ENCODE data around the gene ROBO1. TPM values are rescaled to one million over a fixed set of nuclear protein-coding genes. Genes with fewer than 3 reads are reported as not detected.
"Not testable (repeated sequence)": the region's sequence is repeated elsewhere in the genome, so short reads cannot be mapped to it uniquely, and the experiment has no call there.

Gene ROBO1
- total RNA-seq, 1 donor from 2014 or later = 43.7 TPM

- H3K27me3 Mint-ChIP-seq (ENCODE audit: low read depth) = no peaks in the 10 kb centered on the region
- no peaks in the 10 kb centered on the region for H3K36me3 Mint-ChIP-seq (ENCODE audit: low read depth)
- H3K4me1 Mint-ChIP-seq (ENCODE audit: low read depth) = no peaks in the 10 kb centered on the region
- H3K4me3 Mint-ChIP-seq (ENCODE audit: unreplicated experiment) = no peak overlapping the region
- H3K9me3 Mint-ChIP-seq (ENCODE audit: low read depth) = peaks cover 4% of the 10 kb centered on the region
- H3K27ac Mint-ChIP-seq (ENCODE audit: unreplicated experiment) = no peak overlapping the region
- DNase-seq (ENCODE audit: low spot score) = no peak
- no peak for TF ChIP-seq CTCF (IDR thresholded peaks at IDR 0.05)
These were observed 430.0 kb downstream of the ROBO1 start for GRCh38 chr3:79337798-79338197.

GRCh38 chr3:79329154-79329553 lies 438.6 kb downstream of the ROBO1 start:
- H3K36me3 Mint-ChIP-seq (ENCODE audit: low read depth) = no peaks in the 10 kb centered on the region
- no peak for TF ChIP-seq CTCF (IDR thresholded peaks at IDR 0.05)
- H3K4me3 Mint-ChIP-seq (ENCODE audit: unreplicated experiment) = no peak overlapping the region
- no peaks in the 10 kb centered on the region for H3K4me1 Mint-ChIP-seq (ENCODE audit: low read depth)
- no peak overlapping the region for H3K27ac Mint-ChIP-seq (ENCODE audit: unreplicated experiment)
- H3K27me3 Mint-ChIP-seq (ENCODE audit: low read depth) = no peaks in the 10 kb centered on the region
- no peaks in the 10 kb centered on the region for H3K9me3 Mint-ChIP-seq (ENCODE audit: low read depth)
- no peak for DNase-seq (ENCODE audit: low spot score)

- TF ChIP-seq CTCF (IDR thresholded peaks at IDR 0.05) = no peak
- Mint-ChIP-seq H3K27ac (ENCODE audit: unreplicated experiment) (no peak overlapping the region), H3K4me1 (ENCODE audit: low read depth) (no peaks in the 10 kb centered on the region), H3K4me3 (ENCODE audit: unreplicated experiment) (no peak overlapping the region), H3K36me3 (ENCODE audit: low read depth) (no peaks in the 10 kb centered on the region), H3K9me3 (ENCODE audit: low read depth) (no peaks in the 10 kb centered on the region), H3K27me3 (ENCODE audit: low read depth) (no peaks in the 10 kb centered on the region)
- DNase-seq (ENCODE audit: low spot score) = no peak
These were observed 441.2 kb downstream of the ROBO1 start for GRCh38 chr3:79326642-79327041.

GRCh38 chr3:79325833-79326383 lies 441.9 kb downstream of the ROBO1 start:
- DNase-seq (ENCODE audit: low spot score); H3K36me3 Mint-ChIP-seq (ENCODE audit: low read depth); H3K27me3 Mint-ChIP-seq (ENCODE audit: low read depth); H3K4me1 Mint-ChIP-seq (ENCODE audit: low read depth); H3K4me3 Mint-ChIP-seq (ENCODE audit: unreplicated experiment); H3K27ac Mint-ChIP-seq (ENCODE audit: unreplicated experiment); H3K9me3 Mint-ChIP-seq (ENCODE audit: low read depth): not testable (repeated sequence)

GRCh38 chr3:79317551-79318518 lies 450.0 kb downstream of the ROBO1 start:
- DNase-seq (ENCODE audit: low spot score) = no peak
- TF ChIP-seq CTCF (IDR thresholded peaks at IDR 0.05) = no peak
- H3K27me3 Mint-ChIP-seq (ENCODE audit: low read depth) = no peaks in the 10 kb centered on the region
- H3K27ac Mint-ChIP-seq (ENCODE audit: unreplicated experiment) = no peak overlapping the region
- H3K9me3 Mint-ChIP-seq (ENCODE audit: low read depth) = no peaks in the 10 kb centered on the region
- H3K4me1 Mint-ChIP-seq (ENCODE audit: low read depth) = no peaks in the 10 kb centered on the region
- no peak overlapping the region for H3K4me3 Mint-ChIP-seq (ENCODE audit: unreplicated experiment)
- no peaks in the 10 kb centered on the region for H3K36me3 Mint-ChIP-seq (ENCODE audit: low read depth)
